Activated CD4-positive, alpha-beta T cell treated with anti-CD3 and anti-CD28 coated beads, Interleukin-2, amount 50 U/mL, for 48 hours (primary cell): ENCODE data around the gene IFT22.
"Not testable (repeated sequence)": the region's sequence is repeated elsewhere in the genome, so short reads cannot be mapped to it uniquely, and the experiment has no call there.

Experiments used
- DNase-seq, 2 experiments: peaks; one replicate each; pipeline ENCODE4 v3.0.0-alpha.2; 2020

IFT22 gene

DNA sequence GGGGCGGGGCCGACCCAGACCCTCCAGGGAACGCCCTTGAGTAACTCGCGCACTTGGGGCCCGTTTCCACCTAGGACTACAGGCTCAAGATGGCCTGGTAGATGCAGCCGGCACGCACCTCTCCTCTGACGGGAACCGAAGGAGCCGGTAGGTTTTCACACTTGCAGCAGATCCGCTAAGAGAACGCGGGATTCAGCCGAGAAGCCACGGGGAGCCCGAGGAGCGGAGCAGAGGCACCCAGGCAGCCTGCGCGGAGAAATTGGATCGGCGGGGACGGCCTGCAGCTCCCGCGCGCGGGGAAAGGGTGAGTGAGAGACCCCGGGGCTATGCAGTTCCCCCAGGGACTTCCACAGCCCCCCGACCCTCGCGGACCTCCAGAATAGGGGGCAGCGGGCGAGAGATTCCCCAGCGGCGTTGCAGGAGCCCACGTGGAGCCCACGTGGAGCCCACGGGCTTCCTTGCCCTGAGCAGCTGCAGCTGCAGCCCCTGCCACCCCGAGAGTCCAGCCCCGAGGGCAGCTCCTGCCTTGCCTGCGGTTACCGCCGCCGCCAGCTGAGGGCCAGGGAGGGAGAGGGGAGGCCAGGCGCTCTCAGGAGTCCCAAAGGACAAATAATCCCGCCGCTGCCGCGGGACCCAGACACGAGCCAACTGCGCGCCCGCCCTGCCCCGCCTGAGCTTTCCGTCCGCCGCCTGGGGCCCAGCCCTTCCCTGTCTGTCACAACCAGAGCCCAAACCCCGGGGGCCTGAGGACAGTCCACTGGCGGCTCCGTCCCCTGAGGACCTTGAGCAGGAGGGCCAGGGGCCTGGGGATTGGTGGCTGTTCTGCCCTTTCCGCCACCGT is 13.1 kb downstream of the IFT22 start:
- peak; percentile 66 to 73 for DNase-seq

- no peak for DNase-seq
Observed at GRCh38 chr7:101306307-101306706, 15.3 kb downstream of the IFT22 start.

GRCh38 chr7:101303102-101303701 is 18.4 kb downstream of the IFT22 start:
- no peak for DNase-seq

- DNase-seq = no peak
Observed at GRCh38 chr7:101302641-101303101, 18.9 kb downstream of the IFT22 start.

GRCh38 chr7:101300465-101301376 is 20.9 kb downstream of the IFT22 start:
- no peak for DNase-seq

- DNase-seq = no peak
Observed at GRCh38 chr7:101299511-101300464, 21.8 kb downstream of the IFT22 start.

GRCh38 chr7:101294832-101295121 is 26.8 kb downstream of the IFT22 start:
- no peak for DNase-seq

DNA sequence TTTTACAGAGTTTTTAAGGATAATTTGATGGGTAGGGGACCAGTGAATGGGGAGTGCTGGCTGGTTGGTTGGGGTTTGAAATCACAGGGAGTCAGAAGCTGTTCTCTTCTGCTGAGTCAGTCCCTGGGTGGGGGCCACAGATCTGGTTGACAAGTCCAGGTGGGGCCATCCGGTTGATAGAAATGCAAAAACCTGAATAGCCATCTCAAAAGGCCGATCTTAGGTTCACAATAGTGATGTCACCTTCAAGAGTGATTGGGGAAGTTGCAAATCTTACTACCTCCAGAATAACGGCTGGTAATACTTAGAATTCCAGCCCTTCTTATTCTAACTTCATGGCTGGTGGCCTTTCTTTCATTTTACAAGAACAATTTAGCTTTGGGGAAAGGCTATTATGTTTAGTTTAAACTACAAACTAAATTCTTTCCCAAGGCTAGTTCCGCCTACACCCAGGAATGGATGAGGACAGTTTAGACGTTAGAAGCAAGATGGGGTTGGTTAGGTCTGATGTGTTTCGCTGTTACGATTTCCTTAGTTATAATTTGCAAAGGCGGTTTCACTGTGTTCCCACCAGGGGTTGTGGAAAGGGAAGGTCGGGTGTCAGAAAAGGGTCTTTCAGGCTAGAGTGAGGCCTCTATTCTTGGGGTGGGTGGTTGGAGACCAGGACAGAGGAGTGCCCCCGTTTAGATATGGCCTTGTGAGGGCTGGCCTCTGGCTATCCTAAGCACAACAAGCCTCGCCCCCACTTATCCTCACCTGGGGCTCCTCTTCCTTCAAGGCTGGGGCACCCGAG is 27.4 kb downstream of the IFT22 start:
- no peak for DNase-seq

DNA sequence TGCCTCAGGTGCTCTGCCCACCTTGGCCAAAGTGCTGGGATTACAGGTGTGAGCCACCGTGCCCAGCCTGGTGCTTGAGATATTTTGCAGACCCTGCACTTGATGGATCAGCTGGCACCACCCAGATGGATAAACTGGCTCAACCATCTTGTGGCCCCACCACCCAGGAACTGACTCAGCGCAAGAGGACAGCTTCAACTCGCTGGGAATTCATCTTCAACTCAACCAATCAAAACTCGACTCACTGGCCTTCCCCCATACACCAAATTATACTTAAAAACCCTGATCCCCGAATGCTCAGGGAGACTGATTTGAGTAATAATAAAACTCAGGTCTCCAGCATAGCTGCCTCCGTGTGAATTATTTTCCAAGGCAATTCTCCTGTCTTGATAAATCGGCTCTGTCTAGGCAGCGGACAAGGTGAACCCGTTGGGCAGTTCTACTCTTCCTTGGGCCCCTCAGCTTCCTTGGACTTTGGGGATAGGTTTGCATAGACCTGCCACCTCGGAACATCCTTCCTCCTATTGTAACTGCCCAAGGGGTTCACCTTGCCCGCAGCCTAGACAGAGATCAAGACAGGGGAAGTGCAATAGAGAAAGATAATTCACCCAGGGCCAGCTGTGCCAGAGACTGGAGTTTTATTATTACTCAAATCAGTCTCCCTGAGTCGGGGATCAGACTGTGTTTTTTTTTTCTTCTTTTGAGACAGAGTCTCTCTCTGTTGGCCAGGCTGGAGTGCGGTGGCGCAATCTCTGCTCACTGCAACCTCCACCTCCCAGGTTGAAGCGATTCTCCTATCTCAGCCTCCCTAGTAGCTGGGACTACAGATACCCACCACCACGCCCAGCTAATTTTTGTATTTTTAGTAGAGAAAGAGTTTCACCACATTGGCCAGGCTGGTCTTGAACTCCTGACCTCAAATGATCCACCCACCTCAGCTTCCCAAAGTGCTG is 28.3 kb downstream of the IFT22 start:
- not testable (repeated sequence) for DNase-seq

DNA sequence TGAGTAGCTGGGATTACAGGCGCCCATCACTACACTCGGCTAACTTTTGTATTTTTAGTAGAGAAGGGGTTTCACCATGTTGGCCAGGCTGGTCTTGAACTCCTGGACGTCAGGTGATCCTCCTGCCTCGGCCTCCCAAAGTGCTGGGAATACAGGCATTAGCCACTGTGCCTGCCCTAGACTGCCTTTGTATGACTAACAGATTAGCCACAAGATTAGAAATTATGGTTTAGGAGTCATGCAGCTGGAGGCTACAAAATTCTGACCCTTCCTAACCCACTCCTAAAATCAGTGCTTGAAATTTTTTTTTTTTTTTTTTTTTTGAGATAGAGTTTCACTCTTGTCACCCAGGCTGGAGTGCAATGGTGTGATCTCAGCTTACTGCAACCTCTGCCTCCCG is 29.0 kb downstream of the IFT22 start:
- not testable (repeated sequence) for DNase-seq

DNA sequence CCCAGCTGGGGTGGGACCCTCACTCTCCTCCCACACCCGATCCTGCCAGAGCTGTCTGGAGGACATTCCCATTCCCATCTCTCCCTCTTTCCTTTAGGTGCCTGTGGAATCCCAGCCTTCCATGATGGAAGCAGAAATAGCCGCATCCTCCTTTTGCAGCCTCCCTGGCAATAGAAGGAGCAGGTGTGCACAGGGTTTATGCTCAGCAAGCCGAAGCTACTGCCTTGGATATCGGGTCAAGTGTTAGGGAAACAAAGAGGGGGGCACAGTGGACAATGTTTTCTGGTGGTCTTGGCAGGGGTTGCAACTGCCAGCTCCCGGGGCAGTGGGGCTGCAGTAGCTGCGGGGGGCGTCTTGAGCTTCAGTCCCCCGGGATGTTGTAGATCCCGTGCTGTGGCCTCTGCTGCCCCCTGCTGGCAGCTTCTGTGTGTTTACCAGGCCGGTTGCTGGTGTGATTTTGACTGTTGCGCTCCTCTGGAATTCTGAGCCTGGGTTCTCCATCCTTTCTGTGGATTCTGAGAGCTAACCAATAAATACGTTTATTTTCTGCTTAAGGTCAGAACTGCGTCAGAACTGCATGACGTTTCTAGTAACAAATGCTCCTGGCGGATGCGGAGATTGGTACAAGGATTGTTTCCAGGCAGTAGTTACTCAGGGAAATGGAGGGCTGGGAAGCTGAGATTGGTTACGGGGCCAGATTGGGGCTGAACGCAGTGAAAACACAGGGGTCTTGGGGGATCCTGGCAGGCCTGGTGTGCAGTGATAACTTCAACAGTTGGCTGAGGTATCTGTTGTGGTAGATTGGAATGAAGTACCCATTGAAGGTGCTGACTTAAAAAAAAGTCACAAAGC is 31.2 kb downstream of the IFT22 start:
- peak; percentile 73 to 75 for DNase-seq

GRCh38 chr7:101289687-101290086 is 31.9 kb downstream of the IFT22 start:
- DNase-seq = not testable (repeated sequence)

DNA sequence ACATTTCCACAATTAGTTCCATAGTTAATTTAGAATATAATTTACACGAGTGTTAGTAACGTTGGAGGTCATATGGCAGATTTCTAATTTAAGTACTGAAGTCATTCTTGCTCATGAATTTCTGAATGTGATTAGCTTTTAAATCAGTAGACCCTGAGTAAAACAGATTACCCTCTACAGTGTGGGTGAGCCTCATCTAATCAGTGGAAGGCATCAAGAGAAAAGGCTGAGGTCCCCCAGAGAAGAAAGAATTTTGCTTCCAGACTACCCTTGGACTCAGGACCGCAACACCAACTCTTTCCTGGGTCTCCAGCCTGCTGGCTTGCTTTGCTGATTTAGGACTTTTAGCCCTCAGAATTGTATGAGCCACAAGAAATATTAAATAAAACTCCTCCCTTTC is 33.2 kb downstream of the IFT22 start:
- DNase-seq = no peak

- DNase-seq = no peak
Observed at GRCh38 chr7:101287032-101287431, 34.6 kb downstream of the IFT22 start.

DNA sequence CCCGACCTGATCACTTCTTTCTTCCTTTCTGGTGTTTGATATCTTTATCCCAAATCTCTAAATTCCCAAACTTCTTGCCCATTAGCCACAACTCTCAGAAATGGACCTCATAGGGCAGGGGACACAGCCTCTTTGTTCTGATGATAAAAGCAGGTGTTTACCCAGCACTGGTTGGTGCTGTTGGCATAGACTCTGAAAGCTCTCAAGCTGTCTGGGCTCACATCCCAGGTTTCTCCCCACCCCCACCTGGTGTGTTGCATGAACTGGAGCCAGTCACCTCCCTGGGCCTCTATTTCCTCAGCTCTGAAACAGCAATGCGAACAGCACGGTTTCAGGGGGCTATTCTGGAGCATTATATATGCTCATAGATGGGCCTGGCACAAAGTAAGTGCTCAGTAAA is 35.7 kb downstream of the IFT22 start:
- DNase-seq = not testable (repeated sequence)

DNA sequence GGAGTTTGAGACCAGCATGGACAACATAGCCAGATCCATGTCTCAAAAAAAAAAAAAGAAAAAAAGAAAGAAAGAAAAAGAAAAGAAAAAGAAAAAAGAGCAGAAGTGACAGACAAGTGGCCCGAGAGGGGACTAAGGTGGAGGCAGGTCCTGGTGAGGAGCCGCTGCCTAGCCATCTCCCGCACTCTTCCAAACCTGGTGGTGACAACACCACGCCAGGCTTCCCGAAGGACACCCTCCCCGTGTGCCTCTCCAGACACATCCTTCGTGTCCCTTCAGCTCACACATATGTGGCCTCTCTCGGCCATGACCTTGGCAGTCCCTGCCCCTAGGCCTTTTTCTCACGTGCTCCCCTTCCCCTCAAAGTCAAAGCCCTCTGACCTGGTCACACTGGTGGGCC is 36.4 kb downstream of the IFT22 start:
- DNase-seq = no peak

DNA sequence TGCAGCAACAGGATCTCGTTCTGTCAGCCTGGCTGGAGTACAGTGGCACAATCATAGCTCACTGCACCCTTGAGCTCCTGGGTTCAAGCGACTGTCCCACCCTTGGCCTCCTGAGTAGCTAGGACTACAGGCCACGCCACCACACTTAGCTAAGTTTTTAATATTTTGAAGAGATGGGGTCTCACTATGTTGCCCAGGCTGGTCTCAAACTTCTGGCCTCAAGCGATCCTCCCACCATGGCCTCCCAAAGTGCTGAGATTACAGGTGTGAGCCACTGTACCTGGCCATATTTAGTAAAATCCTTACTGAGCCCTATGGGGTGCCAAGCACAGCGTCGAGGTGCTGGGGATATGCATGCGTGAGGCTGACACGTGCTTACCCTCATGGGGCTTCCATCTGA is 40.7 kb downstream of the IFT22 start:
- DNase-seq = not testable (repeated sequence)

- no peak for DNase-seq
Observed at GRCh38 chr7:101278461-101279292, 42.9 kb downstream of the IFT22 start.
